MM.1S (cell line): ENCODE data around the gene MYO6.

Source experiments
- DNase-seq: peaks from one replicate; pipeline ENCODE4 v3.0.0-alpha.2; 2015
- H2AFZ ChIP-seq: fragments of 300-600 bp; sonication (generic); 2 replicates; pipeline ENCODE4 v1.6.0; 2016; ENCODE audit warnings: antibody characterized with exemption, low read length
- H3F3A ChIP-seq: fragments of 300-600 bp; sonication (generic); 2 replicates; pipeline ENCODE4 v1.6.1; 2016; ENCODE audit warnings: mild to moderate bottlenecking, antibody characterized with exemption, low read length, moderate library complexity, mixed read lengths; ENCODE audit not compliant: insufficient read depth
- H3K27ac ChIP-seq: fragments of 300-600 bp; sonication (generic); 2 replicates; pipeline ENCODE4 v1.5.1; 2016; ENCODE audit warnings: mild to moderate bottlenecking, low read length
- H3K27me3 ChIP-seq: fragments of 300-600 bp; sonication (generic); replicated peaks from 2 replicates; pipeline ENCODE4 v1.6.0; 2016; ENCODE audit warnings: low read length; ENCODE audit not compliant: insufficient read depth
- H3K36me3 ChIP-seq: fragments of 300-600 bp; sonication (generic); replicated peaks from 2 replicates; pipeline ENCODE4 v1.6.1; 2016; ENCODE audit warnings: mild to moderate bottlenecking, low read length, mixed read lengths; ENCODE audit not compliant: insufficient read depth
- H3K4me1 ChIP-seq: fragments of 300-600 bp; sonication (generic); 2 replicates; pipeline ENCODE4 v1.6.1; 2016; ENCODE audit warnings: low read length, mixed read lengths
- H3K4me2 ChIP-seq: fragments of 300-600 bp; sonication (generic); 2 replicates; pipeline ENCODE4 v1.6.0; 2016; ENCODE audit warnings: low read depth, low read length
- H3K4me3 ChIP-seq: fragments of 300-600 bp; sonication (generic); 2 replicates; pipeline ENCODE4 v1.5.1; 2016; ENCODE audit warnings: low read length, mixed read lengths
- H3K79me2 ChIP-seq: fragments of 300-600 bp; sonication (generic); 2 replicates; pipeline ENCODE4 v1.6.1; 2016; ENCODE audit warnings: mixed run types, low read length, mixed read lengths
- H3K9ac ChIP-seq: fragments of 300-600 bp; sonication (generic); 2 replicates; pipeline ENCODE4 v1.6.1; 2016; ENCODE audit warnings: low read length, mixed read lengths
- H3K9me2 ChIP-seq: fragments of 300-600 bp; sonication (generic); replicated peaks from 2 replicates; pipeline ENCODE4 v1.6.1; 2016; ENCODE audit warnings: mild to moderate bottlenecking, low read length, mixed read lengths; ENCODE audit not compliant: insufficient read depth
- H3K9me3 ChIP-seq: fragments of 300-600 bp; sonication (generic); replicated peaks from 2 replicates; pipeline ENCODE4 v1.6.1; 2016; ENCODE audit warnings: mild to moderate bottlenecking, low read length, mixed read lengths; ENCODE audit not compliant: insufficient read depth
- H4K20me1 ChIP-seq: fragments of 300-600 bp; sonication (generic); 2 replicates; pipeline ENCODE4 v1.6.1; 2016; ENCODE audit warnings: mild to moderate bottlenecking, low read length, moderate library complexity, mixed read lengths; ENCODE audit not compliant: insufficient read depth
- CTCF ChIP-seq: fragments of 300-600 bp; sonication (generic); IDR thresholded peaks from 2 replicates; pipeline ENCODE4 v1.5.1; 2016; ENCODE audit warnings: antibody characterized with exemption, low read length, mixed read lengths
- EZH2 ChIP-seq: fragments of 300-600 bp; sonication (generic); optimal IDR thresholded peaks from 2 replicates; pipeline ENCODE3; 2017; ENCODE audit warnings: low read depth, mild to moderate bottlenecking, antibody characterized with exemption, low read length, mixed read lengths
- EZH2phosphoT487 ChIP-seq: fragments of 300-600 bp; sonication (generic); IDR thresholded peaks from 2 replicates; pipeline ENCODE4 v1.6.1; 2018; ENCODE audit warnings: antibody characterized with exemption, low read length

MYO6 gene

GRCh38 chr6:75743971-75744370, 5.1 kb upstream of the MYO6 start:
- Histone ChIP-seq H3K27me3 (no peaks in the 10 kb centered on the region), H3K9me2 (no peaks in the 10 kb centered on the region), H3K9me3 (no peaks in the 10 kb centered on the region), H3K4me1 (peaks cover 11% of the 10 kb centered on the region), H3K27ac (no peak overlapping the region), H3K4me2 (no peak overlapping the region), H3K79me2 (no peaks in the 10 kb centered on the region), H2AFZ (no peak overlapping the region), H3K4me3 (no peak overlapping the region), H4K20me1 (no peaks in the 10 kb centered on the region), H3K36me3 (no peaks in the 10 kb centered on the region), H3F3A (peaks cover 16% of the 10 kb centered on the region), H3K9ac (no peak overlapping the region)
- TF ChIP-seq EZH2 (no peak), EZH2phosphoT487 (no peak)
- no peak for DNase-seq

GRCh38 chr6:75745404-75745803, 3.6 kb upstream of the MYO6 start:
- Histone ChIP-seq H3K9me2 (no peaks in the 10 kb centered on the region), H3K9me3 (no peaks in the 10 kb centered on the region), H3K27ac (no peak overlapping the region), H3K9ac (no peak overlapping the region), H4K20me1 (no peaks in the 10 kb centered on the region), H3K4me2 (no peak overlapping the region), H3K4me3 (no peak overlapping the region), H3K79me2 (peaks cover 13% of the 10 kb centered on the region), H2AFZ (no peak overlapping the region), H3K36me3 (no peaks in the 10 kb centered on the region), H3F3A (peaks cover 28% of the 10 kb centered on the region), H3K4me1 (peaks cover 13% of the 10 kb centered on the region), H3K27me3 (no peaks in the 10 kb centered on the region)
- no peak for DNase-seq
- TF ChIP-seq CTCF: no peak
- no peak for TF ChIP-seq EZH2phosphoT487
- TF ChIP-seq EZH2: no peak

- no peak overlapping the region for H3K4me3 ChIP-seq
- H4K20me1 ChIP-seq: no peaks in the 10 kb centered on the region
- DNase-seq: no peak
- no peaks in the 10 kb centered on the region for H3K27me3 ChIP-seq
- H3F3A ChIP-seq: peaks cover 35% of the 10 kb centered on the region
- H3K79me2 ChIP-seq: peaks cover 21% of the 10 kb centered on the region
- no peaks in the 10 kb centered on the region; the same call in 1 of the 2 replicates for H3K36me3 ChIP-seq
- H3K9ac ChIP-seq: no peak overlapping the region
- TF ChIP-seq CTCF (no peak), EZH2phosphoT487 (no peak), EZH2 (no peak)
- no peak overlapping the region for H2AFZ ChIP-seq
- no peaks in the 10 kb centered on the region for H3K9me3 ChIP-seq
- H3K4me1 ChIP-seq: peaks cover 21% of the 10 kb centered on the region
- no peak overlapping the region for H3K4me2 ChIP-seq
- H3K9me2 ChIP-seq: no peaks in the 10 kb centered on the region
- H3K27ac ChIP-seq: no peak overlapping the region
These were observed 2.8 kb upstream of the MYO6 start for GRCh38 chr6:75746221-75746620.

GRCh38 chr6:75747152-75747992, 1.7 kb upstream of the MYO6 start:
- Histone ChIP-seq H3K36me3 (no peaks in the 10 kb centered on the region; the same call in 1 of the 2 replicates), H4K20me1 (no peaks in the 10 kb centered on the region; the same call in 1 of the 2 replicates), H3K4me2 (peak overlapping the region; percentile 99; the same call in 1 of the 2 replicates), H2AFZ (no peak overlapping the region), H3K79me2 (peaks cover 32% of the 10 kb centered on the region), H3K27ac (no peak overlapping the region), H3K9me3 (no peaks in the 10 kb centered on the region), H3K9ac (no peak overlapping the region; the same call in 1 of the 2 replicates), H3K27me3 (no peaks in the 10 kb centered on the region), H3K4me3 (no peak overlapping the region), H3K4me1 (peaks cover 30% of the 10 kb centered on the region), H3K9me2 (no peaks in the 10 kb centered on the region), H3F3A (peaks cover 42% of the 10 kb centered on the region)
- DNase-seq: no peak
- no peak for TF ChIP-seq EZH2
- no peak for TF ChIP-seq EZH2phosphoT487
- TF ChIP-seq CTCF: no peak
